Upper lobe of left lung (tissue), 4 donors: ENCODE data around the gene ICE2.

Experiments
- CTCF ChIP-seq, 6 experiments: fragments of 450-650 bp in 4 of 6; fragments of 200-600 bp in 2 of 6; sonication (generic) in 2 of 6; IDR thresholded peaks; one replicate each; pipeline ENCODE4 v1.5.1; 2016 to 2019; ENCODE audit warnings: antibody characterized with exemption in 6 of 6
- EP300 ChIP-seq, 4 donors: sonication (generic); formaldehyde crosslinking; IDR thresholded peaks; one replicate each; pipeline ENCODE4 v1.5.1; 2017; ENCODE audit warnings: antibody characterized with exemption in 4 of 4, control low read depth in 2 of 4
- POLR2A ChIP-seq, 4 donors: fragments of 450-650 bp; IDR thresholded peaks; one replicate each; pipeline ENCODE4 v1.5.1; 2016 to 2017; ENCODE audit warnings: antibody characterized with exemption in 4 of 4, mild to moderate bottlenecking in 2 of 4
- POLR2AphosphoS5 ChIP-seq, 2 donors: sonication (generic); formaldehyde crosslinking; IDR thresholded peaks; one replicate each; pipeline ENCODE4 v1.5.1; 2017; ENCODE audit warnings: antibody characterized with exemption in 2 of 2

- TF ChIP-seq CTCF (IDR thresholded peaks at IDR 0.05) (no peak), EP300 (IDR thresholded peaks at IDR 0.05) (no peak), POLR2A (IDR thresholded peaks at IDR 0.05) (no peak), POLR2AphosphoS5 (IDR thresholded peaks at IDR 0.05) (no peak)
Measured at GRCh38 chr15:60373745-60374144, 105.2 kb downstream of the ICE2 start.
